GM13977 (cell line): ENCODE measurements around the gene VSIG10L.

Source experiments
- DNase-seq: peaks from one replicate; pipeline ENCODE4 v3.0.0; 2012; ENCODE audit warnings: low spot score
- CTCF ChIP-seq: IDR thresholded peaks from 2 replicates; pipeline ENCODE4 v1.5.1; 2012; ENCODE audit warnings: mild to moderate bottlenecking, control low read depth; ENCODE audit not compliant: insufficient read depth; ENCODE audit errors: extremely low read depth, missing control alignments
- in situ Hi-C: fragments of 300-500 bp; cut with MboI; formaldehyde crosslinking; loops from one replicate; pipeline ENCODE4 v1.12.0; 2022; ENCODE audit warnings: low sequenced_read_pairs, low pct_unique_long_range_greater_than_20kb, mixed read lengths, inconsistent platforms; ENCODE audit not compliant: unreplicated experiment

VSIG10L gene

DNA sequence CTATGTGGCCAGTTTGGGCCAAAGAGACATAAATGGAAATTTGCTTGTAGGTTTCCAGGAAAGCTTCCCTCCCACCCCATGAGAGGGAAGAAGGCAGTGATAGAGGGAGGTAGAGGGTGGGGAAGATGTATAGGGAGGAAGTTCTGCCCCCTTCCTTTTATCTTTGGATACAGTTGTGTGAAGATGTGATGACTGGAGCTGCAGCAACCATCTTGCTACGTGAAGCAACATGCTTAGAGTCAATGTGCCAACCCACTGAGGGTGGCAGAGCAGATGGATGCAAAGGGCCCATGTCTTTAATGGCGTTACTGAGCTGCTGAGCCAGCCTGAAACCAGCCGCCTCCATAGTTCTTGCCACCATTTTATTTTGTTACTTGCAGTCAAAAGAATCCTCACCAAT is 10.7 kb downstream of the VSIG10L start:
- in situ Hi-C loops, result loop anchor here (10.0 to 25.0 kb wide), 2 partner anchors 104 to 331 kb away; no protein-coding TSS in a partner anchor
- DNase-seq, result no peak
- TF ChIP-seq CTCF, result no peak

- no peak for DNase-seq
- TF ChIP-seq CTCF, result no peak
- in situ Hi-C loops, result loop anchor here (10.0 to 25.0 kb wide), 2 partner anchors 104 to 332 kb away; no protein-coding TSS in a partner anchor
Observed at GRCh38 chr19:51330366-51330765, 11.6 kb downstream of the VSIG10L start.

- no peak for TF ChIP-seq CTCF
- DNase-seq, result no peak
- in situ Hi-C loops, result loop anchor here (25.0 kb wide), 1 partner anchor 333 kb away; no protein-coding TSS in a partner anchor
Observed at GRCh38 chr19:51329411-51329810, 12.5 kb downstream of the VSIG10L start.

- TF ChIP-seq CTCF, result peak; percentile 42
- DNase-seq, result peak; percentile 91
- in situ Hi-C loops, result loop anchor here (25.0 kb wide), 1 partner anchor 335 kb away; no protein-coding TSS in a partner anchor
Observed at GRCh38 chr19:51327066-51328001, 14.6 kb downstream of the VSIG10L start.

GRCh38 chr19:51326216-51327065 is 15.5 kb downstream of the VSIG10L start:
- TF ChIP-seq CTCF, result no peak
- DNase-seq, result no peak

More at GRCh38 chr19:51326216-51327065, 15.5 kb downstream of the VSIG10L start:
- in situ Hi-C loops, result loop anchor here (25.0 kb wide), 1 partner anchor 336 kb away; no protein-coding TSS in a partner anchor
